Measurements from ENCODE around the gene MICALL2.

MICALL2 gene

DNA sequence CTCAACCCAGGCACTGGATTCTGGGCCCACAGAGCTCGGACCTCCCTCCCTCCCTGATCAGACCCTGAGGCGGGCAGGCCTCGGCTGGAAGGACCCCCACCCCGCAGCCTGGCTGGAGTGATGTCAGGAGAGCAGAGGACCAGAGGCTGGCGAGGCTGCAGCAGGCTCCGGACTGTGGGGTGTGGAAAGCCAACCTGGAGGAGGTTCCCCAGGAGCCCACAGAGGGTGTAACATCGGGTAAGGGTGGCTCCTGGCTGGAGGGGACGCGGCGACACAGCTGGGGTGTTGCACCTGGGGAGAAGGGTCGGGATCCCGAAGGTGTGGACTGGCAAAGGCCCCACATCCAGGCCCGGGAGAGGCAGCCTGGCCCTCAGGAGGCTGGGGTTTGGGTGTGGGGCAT lies 8.9 kb upstream of the MICALL2 start:
- Histone ChIP-seq H3K4me2 (no peak overlapping the region), H3K9me3 (replicated peaks in 1 of 11) (no peaks in the 10 kb centered on the region), H3K36me3 (peaks cover 33 to 54% (median 50%) of the 10 kb centered on the region in 11 experiments), H3K4me3 (no peak overlapping the region), H3K4me1 (peaks cover 0 to 16% (median 0%) of the 10 kb centered on the region in 10 experiments; a peak in 3 of 20 replicates), H4K20me1 (peaks cover 0 to 79% (median 38%) of the 10 kb centered on the region in 11 experiments; a peak in 18 of 22 replicates), H3K27me3 (no peaks in the 10 kb centered on the region), H3K9ac (peak overlapping the region in 2 of 11 experiments; percentile 3 to 9; a peak in 2 of 22 replicates), H3K27ac (no peak overlapping the region)
- TF ChIP-seq Cebpa-rat (IDR thresholded peaks at IDR 0.05), result no peak

DNA sequence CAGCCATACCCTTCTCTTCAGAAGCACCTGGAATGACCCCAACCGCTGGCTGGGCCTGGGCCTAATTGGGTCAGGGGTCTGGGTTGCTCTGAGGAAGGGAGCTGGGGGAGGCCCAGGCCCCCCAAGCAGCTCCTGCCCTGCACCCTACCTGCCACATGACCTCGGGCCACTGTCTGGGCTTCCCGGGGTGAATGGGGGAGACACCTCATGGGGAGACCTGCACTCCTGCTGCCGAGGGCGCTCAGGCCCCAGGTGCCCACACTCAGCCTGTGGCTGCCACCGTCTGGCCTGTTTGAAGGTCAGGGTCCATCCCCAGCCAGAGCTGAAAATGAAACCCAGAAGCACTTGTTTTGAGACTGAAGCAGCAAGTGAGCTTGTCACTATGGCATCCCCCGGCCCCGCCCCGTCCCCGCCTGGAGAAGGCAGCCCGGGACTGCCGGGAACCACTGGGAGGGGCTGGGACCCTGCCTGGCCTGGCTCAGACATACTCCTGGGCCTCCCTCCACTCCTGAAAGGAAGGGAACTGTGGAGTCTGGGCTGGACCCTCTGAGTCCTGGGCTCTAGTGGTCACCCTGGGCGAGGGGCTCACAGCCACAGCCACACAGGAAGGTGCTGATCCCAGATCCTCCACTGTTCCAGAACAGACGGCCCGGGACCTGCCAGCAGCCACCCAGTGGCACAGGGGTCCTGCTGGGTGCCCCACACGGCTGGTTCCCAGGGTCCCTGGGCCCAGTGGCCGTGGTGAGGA lies 7.4 kb upstream of the MICALL2 start:
- Histone ChIP-seq H3K9me3 (replicated peaks in 1 of 11) (no peaks in the 10 kb centered on the region), H3K4me1 (peaks cover 0 to 20% (median 0%) of the 10 kb centered on the region in 10 experiments; a peak in 5 of 20 replicates), H3K27me3 (no peaks in the 10 kb centered on the region), H3K27ac (peak overlapping the region in 1 of 11 experiments; percentile 13; a peak in 2 of 22 replicates), H3K4me3 (no peak overlapping the region), H3K4me2 (no peak overlapping the region), H3K36me3 (peaks cover 24 to 40% (median 35%) of the 10 kb centered on the region in 11 experiments), H4K20me1 (peaks cover 0 to 74% (median 36%) of the 10 kb centered on the region in 11 experiments; a peak in 18 of 22 replicates), H3K9ac (peak overlapping the region in 4 of 11 experiments; percentile 9 to 37 (median 20); a peak in 2 of 22 replicates)
- TF ChIP-seq Cebpa-rat (IDR thresholded peaks at IDR 0.05), result no peak

DNA sequence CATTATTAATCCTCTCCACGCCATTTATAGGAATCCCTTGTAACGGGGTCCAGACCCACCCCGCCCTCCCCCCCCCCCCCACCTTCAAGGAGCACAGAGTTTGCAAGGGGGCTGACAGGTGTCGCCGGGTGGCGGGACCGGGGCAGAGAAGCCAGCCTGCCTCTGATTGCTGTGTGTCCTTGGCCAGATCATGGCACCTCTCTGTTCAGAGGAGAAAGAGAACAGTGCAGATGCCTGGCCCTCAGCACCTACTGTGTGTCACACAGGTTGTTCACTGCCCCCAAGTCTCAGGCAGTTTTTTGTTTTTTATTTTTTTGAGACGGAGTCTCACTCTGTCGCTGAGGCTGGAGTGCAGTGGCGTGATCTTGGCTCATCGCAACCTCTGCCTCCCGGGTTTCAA lies 5.4 kb upstream of the MICALL2 start:
- Histone ChIP-seq H3K9ac (no peak overlapping the region), H3K4me3 (no peak overlapping the region), H3K27me3 (no peaks in the 10 kb centered on the region), H3K36me3 (peaks cover 4 to 20% (median 15%) of the 10 kb centered on the region in 11 experiments; a peak in 21 of 22 replicates), H3K4me1 (peaks cover 9 to 35% (median 14%) of the 10 kb centered on the region in 10 experiments), H3K9me3 (replicated peaks in 1 of 11) (no peaks in the 10 kb centered on the region), H3K27ac (no peak overlapping the region), H3K4me2 (no peak overlapping the region), H4K20me1 (peaks cover 0 to 58% (median 22%) of the 10 kb centered on the region in 11 experiments; a peak in 17 of 22 replicates)
- no peak for TF ChIP-seq Cebpa-rat (IDR thresholded peaks at IDR 0.05)

DNA sequence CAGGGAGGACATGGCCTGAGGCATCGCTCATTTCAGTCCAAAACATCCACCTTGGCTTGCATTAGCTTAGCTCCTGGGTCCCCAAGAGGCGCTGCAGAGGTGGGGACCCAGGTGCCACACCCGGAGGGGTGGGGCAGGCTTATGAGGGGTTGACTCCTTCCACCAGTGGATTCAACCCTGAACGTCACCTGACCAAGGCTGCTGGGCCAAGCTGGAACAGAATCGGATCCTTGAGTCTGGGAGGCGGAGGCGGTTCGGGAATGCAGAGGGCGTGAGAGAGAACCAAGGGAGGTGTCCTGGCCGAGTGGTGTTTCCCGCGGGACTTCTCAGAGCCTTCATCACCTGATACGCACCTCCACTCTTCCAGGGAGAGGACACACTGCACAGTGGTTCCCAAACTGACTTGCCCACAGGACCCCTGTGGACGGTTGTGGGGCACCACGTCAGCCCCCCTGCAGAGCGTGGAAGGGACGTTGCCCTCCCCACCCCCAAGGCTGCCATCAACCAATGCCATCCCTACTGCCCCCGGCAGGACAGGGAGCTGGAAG lies 4.5 kb upstream of the MICALL2 start:
- H3K9ac ChIP-seq, result no peak overlapping the region
- peaks cover 0 to 4% (median 3%) of the 10 kb centered on the region in 11 experiments; a peak in 9 of 22 replicates for H3K27me3 ChIP-seq
- H3K27ac ChIP-seq, result no peak overlapping the region
- no peaks in the 10 kb centered on the region for H3K9me3 ChIP-seq (replicated peaks in 1 of 11)
- no peak for TF ChIP-seq Cebpa-rat (IDR thresholded peaks at IDR 0.05)
- H3K4me2 ChIP-seq, result no peak overlapping the region
- H4K20me1 ChIP-seq, result peaks cover 0 to 51% (median 16%) of the 10 kb centered on the region in 11 experiments; a peak in 16 of 22 replicates
- peaks cover 0 to 10% (median 7%) of the 10 kb centered on the region in 11 experiments; a peak in 17 of 22 replicates for H3K36me3 ChIP-seq
- H3K4me1 ChIP-seq, result peaks cover 14 to 39% (median 18%) of the 10 kb centered on the region in 10 experiments
- H3K4me3 ChIP-seq, result no peak overlapping the region

DNA sequence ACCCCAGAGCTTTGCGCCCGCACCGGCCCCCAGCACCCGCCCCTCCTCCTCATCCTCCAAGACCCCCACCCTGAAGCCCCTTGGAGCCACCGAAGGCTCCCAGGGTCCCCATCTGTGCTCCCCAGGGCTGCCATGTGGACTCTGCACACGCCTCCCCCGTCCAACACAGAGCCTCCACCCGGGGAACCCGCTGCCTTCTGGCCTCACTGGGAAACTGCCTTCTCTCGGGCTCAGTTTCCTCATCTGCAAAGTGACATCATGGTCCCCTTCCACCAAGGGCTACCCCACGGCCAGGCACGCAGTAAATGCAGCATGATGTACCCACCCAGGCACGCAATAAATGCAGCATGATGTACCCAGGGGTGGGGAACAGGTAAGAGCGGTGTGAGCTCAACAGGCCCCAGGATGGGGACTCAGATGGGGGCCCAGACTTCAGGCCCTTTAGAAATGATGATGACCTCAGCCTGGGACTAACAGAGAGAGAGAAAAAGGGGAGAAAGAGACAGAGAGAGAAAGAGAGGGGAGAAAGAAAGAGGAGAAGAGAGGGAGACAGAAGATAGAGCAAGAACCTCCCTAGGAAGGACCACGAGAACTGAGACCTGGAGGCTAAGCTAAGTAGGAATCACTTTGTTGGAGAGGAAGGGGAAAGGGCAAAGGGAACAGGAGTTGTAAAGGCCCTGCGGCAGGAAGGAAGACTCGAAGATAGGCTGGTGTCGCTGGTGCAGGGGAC lies 2.5 kb upstream of the MICALL2 start:
- peaks cover 0 to 49% (median 23%) of the 10 kb centered on the region in 11 experiments; a peak in 16 of 22 replicates for H4K20me1 ChIP-seq
- no peak overlapping the region for H3K4me3 ChIP-seq
- H3K9me3 ChIP-seq (replicated peaks in 1 of 11), result no peaks in the 10 kb centered on the region
- TF ChIP-seq Cebpa-rat (IDR thresholded peaks at IDR 0.05), result no peak
- H3K36me3 ChIP-seq, result no peaks in the 10 kb centered on the region
- no peak overlapping the region for H3K27ac ChIP-seq
- peak overlapping the region in 2 of 11 experiments; percentile 5 to 95; a peak in 1 of 22 replicates for H3K4me2 ChIP-seq
- peaks cover 11 to 23% (median 22%) of the 10 kb centered on the region in 11 experiments for H3K27me3 ChIP-seq
- no peak overlapping the region; a peak in 1 of 22 replicates for H3K9ac ChIP-seq
- H3K4me1 ChIP-seq, result peaks cover 33 to 52% (median 37%) of the 10 kb centered on the region in 10 experiments

DNA sequence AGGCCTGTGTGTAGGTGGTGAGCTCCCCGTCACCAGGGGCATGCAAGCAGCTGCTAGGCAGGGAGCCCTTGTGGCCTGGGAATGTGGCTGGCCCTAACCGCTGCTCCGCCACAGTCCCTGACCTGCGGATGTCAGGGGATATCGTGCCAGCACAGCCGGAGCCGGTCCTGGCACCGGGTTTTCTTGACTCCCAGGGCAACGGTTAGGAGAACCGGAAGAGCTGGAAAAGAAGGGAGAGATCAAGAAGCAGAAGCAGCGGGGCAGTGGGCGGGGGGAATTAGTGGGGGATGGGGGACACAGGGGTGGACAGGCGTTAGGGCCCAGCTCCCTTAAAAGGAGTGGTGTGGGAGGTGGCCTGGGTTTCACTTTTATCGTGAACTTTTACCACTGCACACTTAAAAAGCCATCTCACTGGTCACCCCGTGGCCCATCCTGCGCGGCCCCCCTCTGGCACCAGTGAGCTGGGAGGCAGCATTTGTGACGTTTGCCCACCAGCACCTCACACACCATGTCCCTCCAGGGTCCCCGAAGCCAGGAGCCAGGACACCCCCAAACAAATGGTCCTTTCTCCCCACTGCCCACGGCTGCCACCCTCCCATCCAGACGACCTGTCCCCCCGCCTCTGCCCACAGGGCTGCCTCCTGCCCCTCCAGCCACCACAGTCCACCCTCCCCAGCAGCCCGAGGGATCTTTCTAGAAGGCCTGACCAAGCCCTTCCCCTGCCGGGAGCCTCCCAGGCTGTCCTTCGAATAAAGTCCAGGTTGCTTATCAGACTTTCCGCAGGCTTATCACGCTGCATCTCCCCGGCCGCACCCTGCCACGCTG lies 1.8 kb upstream of the MICALL2 start:
- peak overlapping the region in 3 of 11 experiments; percentile 33 to 54 (median 53); a peak in 4 of 22 replicates for H3K27ac ChIP-seq
- H3K9ac ChIP-seq, result peak overlapping the region in 6 of 11 experiments; percentile 30 to 79 (median 52); a peak in 2 of 22 replicates
- peaks cover 0 to 43% (median 20%) of the 10 kb centered on the region in 11 experiments; a peak in 15 of 22 replicates for H4K20me1 ChIP-seq
- peaks cover 14 to 27% (median 24%) of the 10 kb centered on the region in 11 experiments for H3K27me3 ChIP-seq
- TF ChIP-seq Cebpa-rat (IDR thresholded peaks at IDR 0.05), result no peak
- H3K4me1 ChIP-seq, result peaks cover 36 to 55% (median 39%) of the 10 kb centered on the region in 10 experiments
- no peak overlapping the region for H3K4me3 ChIP-seq
- no peaks in the 10 kb centered on the region for H3K9me3 ChIP-seq (replicated peaks in 1 of 11)
- no peaks in the 10 kb centered on the region for H3K36me3 ChIP-seq
- peak overlapping the region in 9 of 11 experiments; percentile 59 to 95 (median 81); a peak in 16 of 22 replicates for H3K4me2 ChIP-seq

DNA sequence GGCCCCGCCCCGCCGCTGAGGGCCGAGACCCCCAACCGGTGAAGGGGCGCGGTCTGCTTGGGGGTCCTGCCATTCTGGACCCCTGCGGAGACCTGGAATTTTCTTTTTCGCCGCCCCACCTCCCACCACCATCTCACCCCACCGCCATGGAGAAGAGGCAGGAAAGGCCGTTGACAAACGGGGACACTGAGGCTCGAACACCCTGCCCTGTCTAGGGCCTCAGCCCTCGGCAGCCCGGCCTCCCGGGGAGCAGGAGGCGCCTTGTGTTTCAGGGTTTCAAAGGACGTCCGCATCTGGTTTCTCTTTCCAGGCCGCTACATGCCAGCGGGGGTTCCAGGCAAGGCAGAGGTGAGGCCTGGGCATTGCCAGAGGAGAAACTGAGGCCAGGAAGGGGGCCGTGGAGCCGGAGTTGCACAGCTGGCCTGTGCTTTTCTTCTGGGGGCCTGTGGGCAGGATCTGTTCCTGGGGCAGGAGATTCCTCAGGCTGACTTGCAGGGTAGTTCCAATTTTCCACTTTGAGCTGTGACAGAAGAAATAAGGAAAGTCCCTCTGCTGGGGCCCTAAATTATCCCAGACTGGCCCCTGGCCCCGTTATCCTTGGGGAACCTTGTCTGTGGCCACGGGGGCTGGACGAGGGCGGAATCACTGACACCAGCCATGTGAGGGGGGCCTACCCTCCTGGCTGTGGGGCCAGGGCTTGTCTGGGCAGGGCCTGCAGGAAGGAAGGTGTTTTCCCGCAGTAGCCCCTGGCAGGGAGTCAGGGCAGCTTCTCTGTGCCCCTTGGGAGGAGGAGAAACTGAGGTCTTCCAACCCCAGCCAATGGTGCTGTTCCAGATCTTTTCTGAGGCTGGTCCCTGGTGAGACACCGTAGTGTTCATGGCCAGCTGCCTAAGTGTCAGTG lies 900 bp upstream of the MICALL2 start:
- Histone ChIP-seq H3K9ac (peak overlapping the region; percentile 27 to 79 (median 52); a peak in 18 of 22 replicates), H3K27ac (peak overlapping the region in 6 of 11 experiments; percentile 33 to 59 (median 48); a peak in 11 of 22 replicates), H3K4me3 (peak overlapping the region in 8 of 10 experiments; percentile 16 to 66 (median 52); a peak in 13 of 20 replicates), H4K20me1 (peaks cover 0 to 40% (median 14%) of the 10 kb centered on the region in 11 experiments; a peak in 15 of 22 replicates), H3K27me3 (peaks cover 14 to 27% (median 24%) of the 10 kb centered on the region in 11 experiments), H3K36me3 (no peaks in the 10 kb centered on the region), H3K4me1 (peaks cover 37 to 61% (median 46%) of the 10 kb centered on the region in 10 experiments), H3K9me3 (replicated peaks in 1 of 11) (no peaks in the 10 kb centered on the region), H3K4me2 (peak overlapping the region; percentile 59 to 95 (median 81))
- no peak for TF ChIP-seq Cebpa-rat (IDR thresholded peaks at IDR 0.05)

Measured in BLaER1 treated with 17β-estradiol and CSF1 and Interleukin-3, amounts not matched to agents 10 nM and 100 nM (cell line).